Renal pelvis (tissue), 4 donors: ENCODE data around the gene FBXL13. TPM values are rescaled to one million over a fixed set of nuclear protein-coding genes. Genes with fewer than 3 reads are reported as not detected.
"Not testable (repeated sequence)": the region's sequence is repeated elsewhere in the genome, so short reads cannot be mapped to it uniquely, and the experiment has no call there.

ENCODE experiments used
- DNase-seq: peaks from one replicate; pipeline ENCODE4 v3.0.0-alpha.2; 2013
- polyA plus RNA-seq, 3 donors: library from polyadenylated mRNA; unstranded; fragments of 120-200 nt; gene quantifications; one replicate each; pipeline ENCODE4 v1.2.1, GENCODE V29; 2013; ENCODE audit not compliant: insufficient read length in 3 of 3

FBXL13 gene
- polyA plus RNA-seq, 3 donors = 1.8 to 4.1 (median 3.5) TPM

- DNase-seq = no peak
Observed at GRCh38 chr7:102859799-102860125, 214.8 kb downstream of the FBXL13 start.

GRCh38 chr7:102859084-102859798 lies 215.4 kb downstream of the FBXL13 start:
- no peak for DNase-seq

GRCh38 chr7:102856036-102856435 lies 218.6 kb downstream of the FBXL13 start:
- no peak for DNase-seq

- no peak for DNase-seq
Observed at GRCh38 chr7:102849538-102849937, 225.1 kb downstream of the FBXL13 start.

GRCh38 chr7:102849079-102849478 lies 225.5 kb downstream of the FBXL13 start:
- DNase-seq = no peak

- no peak for DNase-seq
Observed at GRCh38 chr7:102845346-102845745, 229.2 kb downstream of the FBXL13 start.

GRCh38 chr7:102843850-102844249 lies 230.7 kb downstream of the FBXL13 start:
- no peak for DNase-seq

- DNase-seq = no peak
Observed at GRCh38 chr7:102842284-102842683, 232.3 kb downstream of the FBXL13 start.

GRCh38 chr7:102841290-102841689 lies 233.3 kb downstream of the FBXL13 start:
- DNase-seq = no peak

GRCh38 chr7:102840404-102840803 lies 234.2 kb downstream of the FBXL13 start:
- DNase-seq = no peak

GRCh38 chr7:102838572-102839101 lies 236.0 kb downstream of the FBXL13 start:
- DNase-seq = not testable (repeated sequence)

GRCh38 chr7:102837802-102838201 lies 236.8 kb downstream of the FBXL13 start:
- DNase-seq = no peak

- DNase-seq = no peak
Observed at GRCh38 chr7:102836977-102837376, 237.6 kb downstream of the FBXL13 start.

- no peak for DNase-seq
Observed at GRCh38 chr7:102836191-102836919, 238.2 kb downstream of the FBXL13 start.

- DNase-seq = no peak
Observed at GRCh38 chr7:102834999-102835398, 239.6 kb downstream of the FBXL13 start.

GRCh38 chr7:102834466-102834865 lies 240.1 kb downstream of the FBXL13 start:
- no peak for DNase-seq

GRCh38 chr7:102833343-102833742 lies 241.3 kb downstream of the FBXL13 start:
- no peak for DNase-seq

- DNase-seq = no peak
Observed at GRCh38 chr7:102832674-102833073, 241.9 kb downstream of the FBXL13 start.

GRCh38 chr7:102830197-102830596 lies 244.4 kb downstream of the FBXL13 start:
- no peak for DNase-seq

- DNase-seq = no peak
Observed at GRCh38 chr7:102829075-102829474, 245.5 kb downstream of the FBXL13 start.

GRCh38 chr7:102828286-102828685 lies 246.3 kb downstream of the FBXL13 start:
- no peak for DNase-seq

GRCh38 chr7:102823390-102824119 lies 251.0 kb downstream of the FBXL13 start:
- no peak for DNase-seq
